Measurements from ENCODE around the gene AKAP1. TPM values are rescaled to one million over a fixed set of nuclear protein-coding genes. Genes with fewer than 3 reads are reported as not detected.

The AKAP1 gene
- total and polyA plus RNA-seq, 4 donors = 31.3 to 58.5 (median 39.8) TPM

DNA sequence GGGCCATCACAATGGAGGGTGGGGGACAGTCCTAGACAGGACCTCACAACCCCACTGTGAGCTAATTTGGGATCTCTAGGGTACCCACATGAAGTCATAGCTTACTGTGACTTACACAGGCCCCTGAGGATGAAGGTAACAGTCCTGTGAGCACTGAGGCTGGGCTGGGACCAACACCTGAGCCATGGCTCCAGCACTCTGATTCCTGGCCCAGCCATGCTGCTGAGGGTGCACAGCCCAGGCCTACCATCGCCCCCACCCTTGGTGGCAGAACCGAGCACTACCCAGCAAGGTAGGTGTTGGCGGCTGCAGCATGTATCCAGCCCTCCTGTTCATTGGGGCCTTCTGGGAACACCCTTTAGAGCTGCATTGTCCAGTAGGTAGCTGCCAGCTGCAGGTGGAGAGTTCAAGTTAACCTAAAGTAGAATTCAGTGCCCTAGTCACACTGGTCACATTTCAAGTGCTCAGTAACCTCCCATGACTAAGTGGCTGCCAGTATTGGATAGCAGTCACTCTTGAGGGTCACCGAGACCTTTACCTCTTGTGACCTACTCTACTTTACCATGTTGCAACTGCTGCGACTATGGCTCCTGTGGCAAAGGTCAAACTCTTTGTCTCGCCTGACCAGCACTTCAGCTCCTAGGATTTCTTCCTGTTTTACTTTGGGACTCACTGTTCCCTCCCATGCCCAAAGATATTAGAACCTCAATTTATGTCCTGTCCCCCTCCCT is 11.6 kb downstream of the AKAP1 start:
- Histone ChIP-seq H3K4me1 (ENCODE audit: control insufficient read depth in 4 of 4, insufficient read depth in 4 of 4, low read length in 3 of 4) (peaks cover 34 to 60% (median 50%) of the 10 kb centered on the region in 4 donors), H3K36me3 (ENCODE audit: control insufficient read depth in 4 of 4, insufficient read depth in 3 of 4, low read depth in 1 of 4, low read length in 3 of 4) (no peaks in the 10 kb centered on the region), H3K9ac (ENCODE audit: low read depth in 1 of 2, low read length in 2 of 2) (no peak overlapping the region), H3K27ac (ENCODE audit: low read depth in 1 of 2, low read length in 2 of 2) (peak overlapping the region; percentile 61 to 66), H3K27me3 (ENCODE audit: control insufficient read depth in 4 of 4, insufficient read depth in 4 of 4, low read length in 3 of 4) (no peaks in the 10 kb centered on the region), H3K4me3 (ENCODE audit: low read depth in 1 of 3, low read length in 3 of 3) (no peak overlapping the region), H3K9me3 (ENCODE audit: control insufficient read depth in 4 of 4, low read length in 3 of 4) (no peaks in the 10 kb centered on the region)
- TF ChIP-seq TAF1 (conservative IDR thresholded peaks at IDR 0.05) (no peak), RAD21 (IDR thresholded peaks at IDR 0.05) (peak in 1 of 2 donors; percentile 28), SP1 (IDR thresholded peaks at IDR 0.05) (peak; percentile 73), FOXA1 (IDR thresholded peaks at IDR 0.05) (peak; percentile 7), HNF4G (IDR thresholded peaks at IDR 0.05) (peak; percentile 92), GABPA (IDR thresholded peaks at IDR 0.05 in 1 of 2, conservative IDR thresholded peaks at IDR 0.05 in 1 of 2) (no peak), JUND (IDR thresholded peaks at IDR 0.05) (peak in 1 of 2 donors; percentile 65), NR2F2 (IDR thresholded peaks at IDR 0.05) (peak; percentile 68), RXRA (IDR thresholded peaks at IDR 0.05) (peak; percentile 96 to 98), YY1 (IDR thresholded peaks at IDR 0.05) (peak; percentile 40), EGR1 (IDR thresholded peaks at IDR 0.05; ENCODE audit: low read depth in 2 of 2) (no peak), FOXA2 (IDR thresholded peaks at IDR 0.05) (no peak), HNF4A (conservative IDR thresholded peaks at IDR 0.05) (peak; percentile 94 to 98)
- TF ChIP-seq, protein P1, sequence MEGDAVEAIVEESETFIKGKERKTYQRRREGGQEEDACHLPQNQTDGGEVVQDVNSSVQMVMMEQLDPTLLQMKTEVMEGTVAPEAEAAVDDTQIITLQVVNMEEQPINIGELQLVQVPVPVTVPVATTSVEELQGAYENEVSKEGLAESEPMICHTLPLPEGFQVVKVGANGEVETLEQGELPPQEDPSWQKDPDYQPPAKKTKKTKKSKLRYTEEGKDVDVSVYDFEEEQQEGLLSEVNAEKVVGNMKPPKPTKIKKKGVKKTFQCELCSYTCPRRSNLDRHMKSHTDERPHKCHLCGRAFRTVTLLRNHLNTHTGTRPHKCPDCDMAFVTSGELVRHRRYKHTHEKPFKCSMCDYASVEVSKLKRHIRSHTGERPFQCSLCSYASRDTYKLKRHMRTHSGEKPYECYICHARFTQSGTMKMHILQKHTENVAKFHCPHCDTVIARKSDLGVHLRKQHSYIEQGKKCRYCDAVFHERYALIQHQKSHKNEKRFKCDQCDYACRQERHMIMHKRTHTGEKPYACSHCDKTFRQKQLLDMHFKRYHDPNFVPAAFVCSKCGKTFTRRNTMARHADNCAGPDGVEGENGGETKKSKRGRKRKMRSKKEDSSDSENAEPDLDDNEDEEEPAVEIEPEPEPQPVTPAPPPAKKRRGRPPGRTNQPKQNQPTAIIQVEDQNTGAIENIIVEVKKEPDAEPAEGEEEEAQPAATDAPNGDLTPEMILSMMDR (IDR thresholded peaks at IDR 0.05; ENCODE audit: low read depth, low read length, missing input control) = no peak
- TF ChIP-seq, protein P2, sequence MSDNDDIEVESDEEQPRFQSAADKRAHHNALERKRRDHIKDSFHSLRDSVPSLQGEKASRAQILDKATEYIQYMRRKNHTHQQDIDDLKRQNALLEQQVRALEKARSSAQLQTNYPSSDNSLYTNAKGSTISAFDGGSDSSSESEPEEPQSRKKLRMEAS (IDR thresholded peaks at IDR 0.05) = no peak
- TF ChIP-seq, protein P3, sequence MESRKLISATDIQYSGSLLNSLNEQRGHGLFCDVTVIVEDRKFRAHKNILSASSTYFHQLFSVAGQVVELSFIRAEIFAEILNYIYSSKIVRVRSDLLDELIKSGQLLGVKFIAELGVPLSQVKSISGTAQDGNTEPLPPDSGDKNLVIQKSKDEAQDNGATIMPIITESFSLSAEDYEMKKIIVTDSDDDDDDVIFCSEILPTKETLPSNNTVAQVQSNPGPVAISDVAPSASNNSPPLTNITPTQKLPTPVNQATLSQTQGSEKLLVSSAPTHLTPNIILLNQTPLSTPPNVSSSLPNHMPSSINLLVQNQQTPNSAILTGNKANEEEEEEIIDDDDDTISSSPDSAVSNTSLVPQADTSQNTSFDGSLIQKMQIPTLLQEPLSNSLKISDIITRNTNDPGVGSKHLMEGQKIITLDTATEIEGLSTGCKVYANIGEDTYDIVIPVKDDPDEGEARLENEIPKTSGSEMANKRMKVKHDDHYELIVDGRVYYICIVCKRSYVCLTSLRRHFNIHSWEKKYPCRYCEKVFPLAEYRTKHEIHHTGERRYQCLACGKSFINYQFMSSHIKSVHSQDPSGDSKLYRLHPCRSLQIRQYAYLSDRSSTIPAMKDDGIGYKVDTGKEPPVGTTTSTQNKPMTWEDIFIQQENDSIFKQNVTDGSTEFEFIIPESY (IDR thresholded peaks at IDR 0.05) = peak; percentile 56
- TF ChIP-seq, protein P4, sequence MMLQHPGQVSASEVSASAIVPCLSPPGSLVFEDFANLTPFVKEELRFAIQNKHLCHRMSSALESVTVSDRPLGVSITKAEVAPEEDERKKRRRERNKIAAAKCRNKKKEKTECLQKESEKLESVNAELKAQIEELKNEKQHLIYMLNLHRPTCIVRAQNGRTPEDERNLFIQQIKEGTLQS (IDR thresholded peaks at IDR 0.05) = no peak
- TF ChIP-seq, protein P5, sequence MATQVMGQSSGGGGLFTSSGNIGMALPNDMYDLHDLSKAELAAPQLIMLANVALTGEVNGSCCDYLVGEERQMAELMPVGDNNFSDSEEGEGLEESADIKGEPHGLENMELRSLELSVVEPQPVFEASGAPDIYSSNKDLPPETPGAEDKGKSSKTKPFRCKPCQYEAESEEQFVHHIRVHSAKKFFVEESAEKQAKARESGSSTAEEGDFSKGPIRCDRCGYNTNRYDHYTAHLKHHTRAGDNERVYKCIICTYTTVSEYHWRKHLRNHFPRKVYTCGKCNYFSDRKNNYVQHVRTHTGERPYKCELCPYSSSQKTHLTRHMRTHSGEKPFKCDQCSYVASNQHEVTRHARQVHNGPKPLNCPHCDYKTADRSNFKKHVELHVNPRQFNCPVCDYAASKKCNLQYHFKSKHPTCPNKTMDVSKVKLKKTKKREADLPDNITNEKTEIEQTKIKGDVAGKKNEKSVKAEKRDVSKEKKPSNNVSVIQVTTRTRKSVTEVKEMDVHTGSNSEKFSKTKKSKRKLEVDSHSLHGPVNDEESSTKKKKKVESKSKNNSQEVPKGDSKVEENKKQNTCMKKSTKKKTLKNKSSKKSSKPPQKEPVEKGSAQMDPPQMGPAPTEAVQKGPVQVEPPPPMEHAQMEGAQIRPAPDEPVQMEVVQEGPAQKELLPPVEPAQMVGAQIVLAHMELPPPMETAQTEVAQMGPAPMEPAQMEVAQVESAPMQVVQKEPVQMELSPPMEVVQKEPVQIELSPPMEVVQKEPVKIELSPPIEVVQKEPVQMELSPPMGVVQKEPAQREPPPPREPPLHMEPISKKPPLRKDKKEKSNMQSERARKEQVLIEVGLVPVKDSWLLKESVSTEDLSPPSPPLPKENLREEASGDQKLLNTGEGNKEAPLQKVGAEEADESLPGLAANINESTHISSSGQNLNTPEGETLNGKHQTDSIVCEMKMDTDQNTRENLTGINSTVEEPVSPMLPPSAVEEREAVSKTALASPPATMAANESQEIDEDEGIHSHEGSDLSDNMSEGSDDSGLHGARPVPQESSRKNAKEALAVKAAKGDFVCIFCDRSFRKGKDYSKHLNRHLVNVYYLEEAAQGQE (IDR thresholded peaks at IDR 0.05) = peak; percentile 22
- 59% methylated on average over 6 of the region's 6 CpGs for WGBS
- no peak for DNase-seq (ENCODE audit: low spot score)
